Endometrial microvascular endothelial cells (primary cell): ENCODE results near the gene NPHP4. TPM values are rescaled to one million over a fixed set of nuclear protein-coding genes. Genes with fewer than 3 reads are reported as not detected.

Experiments
- in situ Hi-C: cut with HindIII; loops from 2 replicates; pipeline ENCODE4 v1.10.0; 2017; ENCODE audit warnings: low sequenced_read_pairs, low pct_unique_long_range_greater_than_20kb; ENCODE audit errors: inconsistent ontology term
- total RNA-seq: library from RNA; depleted of rRNA; stranded (reverse); fragments of >200 nt; gene quantifications from one replicate; pipeline ENCODE4 v1.2.3, GENCODE V29; 2015; ENCODE audit errors: inconsistent ontology term

The NPHP4 gene
- total RNA-seq, 1 donor from 2014 or later, result 4.2 TPM

GRCh38 chr1:5944154-5944842, 47.9 kb downstream of the NPHP4 start:
- in situ Hi-C loops, result no loop called here

DNA sequence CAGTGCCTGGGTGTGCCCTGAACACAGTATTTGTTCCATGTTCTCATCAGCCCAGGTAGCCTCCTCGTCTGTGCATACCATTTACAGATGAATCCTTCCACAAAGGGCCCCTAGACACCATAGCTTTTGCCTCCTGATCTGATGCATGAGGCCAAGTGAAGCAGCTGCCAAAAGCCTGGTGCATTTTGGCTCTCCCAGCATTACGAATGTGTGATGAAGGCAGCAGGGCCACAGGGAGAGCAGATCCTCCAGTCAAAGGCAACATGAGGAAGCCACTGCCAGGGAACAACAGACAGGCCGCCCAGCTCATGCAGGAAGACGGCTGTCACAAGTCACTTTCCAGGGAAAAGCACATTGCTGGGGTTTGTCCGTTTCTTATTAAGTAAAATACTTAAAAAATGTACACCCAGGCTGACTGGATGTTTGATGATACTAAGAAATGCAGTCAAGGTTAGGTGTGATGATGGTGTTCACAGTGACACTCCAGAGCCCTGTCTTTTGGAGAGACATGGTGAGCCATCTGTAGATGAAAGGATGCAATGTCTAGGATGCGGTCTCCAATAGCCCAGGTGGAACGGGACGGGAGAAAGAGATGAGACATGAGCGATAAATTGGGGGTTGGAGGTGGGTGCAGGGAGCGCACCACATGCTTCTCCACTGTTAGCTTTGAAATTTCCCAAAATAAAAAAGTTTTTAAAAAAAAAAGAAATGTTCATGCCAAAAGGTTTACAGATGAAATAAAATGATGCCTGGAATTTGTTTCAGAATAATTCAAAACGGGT, 48.7 kb downstream of the NPHP4 start:
- in situ Hi-C loops, result no loop called here

- in situ Hi-C loops, result no loop called here
Measured at GRCh38 chr1:5941671-5942070, 50.6 kb downstream of the NPHP4 start.

DNA sequence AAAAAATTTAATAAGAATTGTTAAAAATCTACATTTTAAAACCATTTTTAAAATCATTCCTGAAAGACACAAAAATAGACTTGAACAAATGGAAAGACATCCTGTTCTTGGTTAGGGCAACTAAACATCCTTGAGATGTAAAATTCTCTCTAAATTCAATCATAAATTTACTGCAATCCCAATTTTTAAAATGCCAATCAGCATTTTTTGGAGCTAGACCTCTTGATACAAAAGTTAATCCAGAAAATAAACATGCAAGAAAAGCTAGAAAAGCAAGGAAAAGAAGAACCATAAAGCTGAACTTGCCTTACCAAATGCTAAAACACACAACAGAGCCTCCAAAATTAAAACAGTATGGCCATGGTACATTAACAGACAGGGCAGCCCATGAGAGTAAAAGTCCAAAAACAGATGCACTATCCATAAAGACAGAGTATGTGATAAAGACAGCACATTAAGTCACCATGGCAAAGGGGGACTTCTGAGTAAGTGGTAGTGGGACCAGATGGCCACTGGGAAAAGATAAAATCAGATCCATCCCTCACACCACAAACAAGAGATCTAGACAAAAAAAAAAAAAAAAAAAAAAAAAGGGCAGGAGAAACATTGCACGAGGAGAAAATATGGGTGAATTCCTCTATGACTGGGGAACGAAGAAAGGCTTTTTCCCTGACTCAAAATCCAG, 51.4 kb downstream of the NPHP4 start:
- in situ Hi-C loops, result no loop called here

GRCh38 chr1:5939271-5940170, 52.7 kb downstream of the NPHP4 start:
- in situ Hi-C loops, result no loop called here

GRCh38 chr1:5938101-5938646, 54.1 kb downstream of the NPHP4 start:
- in situ Hi-C loops, result no loop called here

DNA sequence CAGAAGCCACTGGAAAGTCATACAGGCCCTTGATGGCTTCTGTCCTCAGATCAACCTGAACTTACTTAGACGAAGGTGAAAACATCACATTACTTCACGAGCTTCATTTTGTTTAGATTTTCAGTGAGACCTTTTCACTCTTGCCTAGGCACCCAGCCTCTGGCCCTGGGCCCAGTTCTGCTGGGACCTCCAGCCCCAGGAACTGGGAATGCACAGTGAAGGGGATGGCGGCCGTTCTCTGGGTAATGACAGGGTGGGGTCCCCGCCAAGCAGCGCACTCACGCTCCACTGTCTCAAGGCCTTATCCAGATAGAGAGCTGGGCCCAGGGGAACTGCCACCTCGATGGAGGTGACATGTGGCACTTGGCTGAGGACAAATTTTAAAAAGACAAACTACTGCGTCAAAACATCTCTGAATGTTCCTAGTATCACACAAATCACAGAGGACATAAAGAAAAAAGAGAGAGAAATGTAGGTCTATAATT, 54.8 kb downstream of the NPHP4 start:
- in situ Hi-C loops, result no loop called here

GRCh38 chr1:5936621-5937372, 55.4 kb downstream of the NPHP4 start:
- in situ Hi-C loops, result no loop called here

DNA sequence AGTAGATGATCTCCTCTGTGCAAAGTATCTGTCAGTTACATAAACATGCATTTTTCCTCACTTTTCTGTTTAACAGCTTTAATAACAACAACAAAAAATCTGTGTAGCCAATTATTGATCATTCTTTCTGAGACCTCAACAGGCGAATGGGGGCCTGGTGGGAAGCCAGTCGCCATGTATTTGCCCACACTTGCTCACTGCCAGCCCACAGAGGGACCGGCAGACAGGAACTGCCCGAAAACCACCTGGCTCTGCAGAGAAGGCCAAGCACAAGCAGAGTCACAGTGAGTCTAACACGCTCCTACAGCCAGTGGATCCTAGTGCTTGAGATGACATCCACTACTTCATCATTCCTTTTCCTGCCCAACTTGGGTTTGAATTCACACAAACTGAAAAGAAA, 56.1 kb downstream of the NPHP4 start:
- in situ Hi-C loops, result no loop called here

GRCh38 chr1:5935026-5935425, 57.2 kb downstream of the NPHP4 start:
- in situ Hi-C loops, result no loop called here

DNA sequence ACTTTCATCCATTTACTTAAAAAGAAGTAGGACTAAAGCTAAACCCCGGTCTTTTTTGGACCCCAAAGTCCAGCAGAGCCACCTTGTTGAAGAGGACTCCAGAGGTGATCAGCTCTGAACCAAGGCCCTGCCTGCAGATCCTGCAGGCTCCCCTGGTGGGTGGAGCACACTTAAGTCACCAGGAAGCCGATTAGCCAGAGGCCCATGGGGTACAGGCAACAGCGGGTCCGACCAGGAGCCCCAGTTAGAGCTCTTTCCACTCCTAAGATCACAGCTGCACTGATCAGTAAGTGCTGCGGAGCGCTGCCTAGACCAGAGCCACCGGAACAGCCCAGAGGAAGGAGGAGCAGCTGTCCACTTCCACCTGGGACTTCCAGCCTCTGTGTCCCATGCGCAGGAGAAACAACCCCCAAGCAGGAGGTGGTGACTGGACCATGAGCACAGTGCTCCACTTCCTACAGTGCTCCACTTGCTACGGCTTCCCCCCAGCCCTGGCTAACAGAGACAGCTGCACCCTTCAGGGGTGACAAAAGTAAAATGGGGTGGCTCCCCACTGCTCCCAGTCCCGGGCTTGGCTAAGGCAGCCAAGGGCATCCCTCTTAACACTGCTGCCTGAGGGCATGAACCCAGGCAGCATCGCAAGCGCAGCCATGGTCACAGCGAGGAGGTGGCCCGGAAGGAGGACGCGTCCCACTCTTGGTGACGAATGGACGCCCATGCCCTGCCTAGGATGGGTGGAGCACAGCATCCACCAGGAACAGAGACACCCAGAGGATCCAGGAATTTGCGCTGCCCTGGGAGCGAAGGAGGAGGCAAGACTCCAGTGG, 58.0 kb downstream of the NPHP4 start:
- in situ Hi-C loops, result no loop called here

- in situ Hi-C loops, result no loop called here
Measured at GRCh38 chr1:5933676-5934057, 58.6 kb downstream of the NPHP4 start.

- in situ Hi-C loops, result no loop called here
Measured at GRCh38 chr1:5933050-5933449, 59.2 kb downstream of the NPHP4 start.

GRCh38 chr1:5928714-5929400, 63.4 kb downstream of the NPHP4 start:
- in situ Hi-C loops, result no loop called here

- in situ Hi-C loops, result no loop called here
Measured at GRCh38 chr1:5927506-5928370, 64.5 kb downstream of the NPHP4 start.
